ENCODE data around the gene SLC25A33. TPM values are rescaled to one million over a fixed set of nuclear protein-coding genes. Genes with fewer than 3 reads are reported as not detected.

The SLC25A33 gene
- total RNA-seq, 1 donor from 2014 or later = 6.6 TPM

DNA sequence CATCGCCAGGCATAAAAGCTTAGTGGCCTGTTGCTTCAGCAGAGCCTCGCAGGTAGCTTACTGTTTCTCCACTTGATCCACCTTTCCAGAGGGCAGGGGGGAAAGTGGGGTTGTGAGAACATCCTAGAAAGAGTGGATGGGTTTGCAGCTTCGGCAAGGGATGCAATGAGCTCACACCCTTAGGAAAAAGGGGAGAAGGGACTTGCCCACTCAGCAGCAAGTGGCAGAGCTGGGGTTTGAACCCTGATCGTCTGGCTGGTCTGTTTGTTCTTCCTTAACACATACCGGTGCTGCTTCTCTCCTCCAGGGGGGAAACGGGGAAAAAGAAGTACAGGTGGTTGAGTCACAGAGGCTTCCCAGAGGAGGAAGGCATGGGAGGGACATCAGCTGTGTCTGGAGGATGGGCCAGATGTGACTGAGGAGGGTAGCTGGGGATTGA, 50.5 kb downstream of the SLC25A33 start:
- H3K27ac Mint-ChIP-seq (ENCODE audit: unreplicated experiment) = no peak overlapping the region
- no peak for DNase-seq (ENCODE audit: low spot score)
- TF ChIP-seq, protein P1, sequence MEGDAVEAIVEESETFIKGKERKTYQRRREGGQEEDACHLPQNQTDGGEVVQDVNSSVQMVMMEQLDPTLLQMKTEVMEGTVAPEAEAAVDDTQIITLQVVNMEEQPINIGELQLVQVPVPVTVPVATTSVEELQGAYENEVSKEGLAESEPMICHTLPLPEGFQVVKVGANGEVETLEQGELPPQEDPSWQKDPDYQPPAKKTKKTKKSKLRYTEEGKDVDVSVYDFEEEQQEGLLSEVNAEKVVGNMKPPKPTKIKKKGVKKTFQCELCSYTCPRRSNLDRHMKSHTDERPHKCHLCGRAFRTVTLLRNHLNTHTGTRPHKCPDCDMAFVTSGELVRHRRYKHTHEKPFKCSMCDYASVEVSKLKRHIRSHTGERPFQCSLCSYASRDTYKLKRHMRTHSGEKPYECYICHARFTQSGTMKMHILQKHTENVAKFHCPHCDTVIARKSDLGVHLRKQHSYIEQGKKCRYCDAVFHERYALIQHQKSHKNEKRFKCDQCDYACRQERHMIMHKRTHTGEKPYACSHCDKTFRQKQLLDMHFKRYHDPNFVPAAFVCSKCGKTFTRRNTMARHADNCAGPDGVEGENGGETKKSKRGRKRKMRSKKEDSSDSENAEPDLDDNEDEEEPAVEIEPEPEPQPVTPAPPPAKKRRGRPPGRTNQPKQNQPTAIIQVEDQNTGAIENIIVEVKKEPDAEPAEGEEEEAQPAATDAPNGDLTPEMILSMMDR (IDR thresholded peaks at IDR 0.05) = no peak

DNA sequence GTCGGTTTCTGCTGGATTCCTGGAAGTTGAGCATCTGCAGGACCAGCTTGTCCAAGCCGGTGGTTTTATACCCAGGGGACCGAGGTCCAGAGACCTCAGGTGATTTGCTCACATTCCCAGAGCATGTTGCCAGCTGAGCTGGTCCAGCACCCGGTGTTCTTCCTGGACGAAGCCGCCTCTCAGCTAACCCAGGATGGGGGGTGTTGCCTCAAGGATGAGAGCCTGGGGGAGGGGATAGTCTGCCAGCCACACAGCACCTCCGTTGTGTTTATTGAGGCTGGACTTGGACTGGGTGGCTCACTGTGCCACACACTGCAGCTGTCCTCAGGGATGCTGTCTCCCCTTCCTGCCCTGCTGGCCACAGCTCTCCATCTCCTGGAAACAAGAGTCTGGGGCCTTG, 50.9 kb downstream of the SLC25A33 start:
- no peak for DNase-seq (ENCODE audit: low spot score)
- Mint-ChIP-seq H3K36me3 (ENCODE audit: low read depth) (no peaks in the 10 kb centered on the region), H3K27me3 (ENCODE audit: low read depth) (no peaks in the 10 kb centered on the region), H3K4me1 (ENCODE audit: low read depth) (peaks cover 25% of the 10 kb centered on the region), H3K4me3 (ENCODE audit: unreplicated experiment) (peak overlapping the region; percentile 71), H3K27ac (ENCODE audit: unreplicated experiment) (no peak overlapping the region), H3K9me3 (ENCODE audit: low read depth) (no peaks in the 10 kb centered on the region)
- TF ChIP-seq, protein P1 (IDR thresholded peaks at IDR 0.05) = no peak

More for the DNA sequence above, 50.5 kb downstream of the SLC25A33 start:
- no peaks in the 10 kb centered on the region for H3K9me3 Mint-ChIP-seq (ENCODE audit: low read depth)
- peak overlapping the region; percentile 71 for H3K4me3 Mint-ChIP-seq (ENCODE audit: unreplicated experiment)
- no peaks in the 10 kb centered on the region for H3K27me3 Mint-ChIP-seq (ENCODE audit: low read depth)
- no peaks in the 10 kb centered on the region for H3K36me3 Mint-ChIP-seq (ENCODE audit: low read depth)
- H3K4me1 Mint-ChIP-seq (ENCODE audit: low read depth) = peaks cover 25% of the 10 kb centered on the region

DNA sequence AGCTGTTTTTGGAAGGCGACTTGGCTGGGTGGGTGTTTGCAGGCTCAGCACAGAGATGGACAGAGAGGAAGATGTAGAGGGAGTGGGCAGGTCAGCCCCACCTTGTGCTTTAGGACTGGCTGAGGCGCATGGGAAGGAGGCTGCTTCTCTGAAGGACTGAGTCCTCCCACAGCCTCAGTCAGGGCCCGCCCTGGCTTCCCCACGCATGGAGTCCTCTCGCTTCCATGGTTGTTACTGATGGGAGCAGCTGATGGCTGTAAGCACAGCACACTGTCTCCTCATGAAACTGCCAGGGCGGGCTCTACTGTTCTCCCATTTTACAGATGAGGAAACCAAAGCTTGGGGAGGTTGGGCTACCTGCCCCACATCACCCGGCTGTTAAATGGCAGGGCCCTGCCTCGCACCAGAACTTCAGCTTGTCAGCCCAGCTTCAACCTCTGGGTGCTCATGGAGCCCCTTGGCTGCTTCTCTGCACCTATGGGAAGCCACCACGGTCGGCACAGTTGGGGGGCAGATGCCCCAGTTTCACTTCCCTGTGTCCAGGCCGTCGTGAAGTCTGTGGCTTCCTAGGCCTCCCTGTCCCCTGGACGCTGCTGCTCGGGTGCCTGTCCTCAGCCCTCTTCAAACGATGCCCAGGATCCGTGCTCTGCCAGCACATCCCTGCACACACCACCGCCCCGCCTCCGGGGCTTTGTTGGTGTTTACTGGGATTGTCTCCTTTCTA, 51.8 kb downstream of the SLC25A33 start:
- TF ChIP-seq, protein P1 (IDR thresholded peaks at IDR 0.05) = no peak
- H3K4me3 Mint-ChIP-seq (ENCODE audit: unreplicated experiment) = no peak overlapping the region
- peaks cover 25% of the 10 kb centered on the region for H3K4me1 Mint-ChIP-seq (ENCODE audit: low read depth)
- no peak for DNase-seq (ENCODE audit: low spot score)
- no peaks in the 10 kb centered on the region for H3K27me3 Mint-ChIP-seq (ENCODE audit: low read depth)
- H3K9me3 Mint-ChIP-seq (ENCODE audit: low read depth) = no peaks in the 10 kb centered on the region
- no peaks in the 10 kb centered on the region for H3K36me3 Mint-ChIP-seq (ENCODE audit: low read depth)
- H3K27ac Mint-ChIP-seq (ENCODE audit: unreplicated experiment) = no peak overlapping the region

DNA sequence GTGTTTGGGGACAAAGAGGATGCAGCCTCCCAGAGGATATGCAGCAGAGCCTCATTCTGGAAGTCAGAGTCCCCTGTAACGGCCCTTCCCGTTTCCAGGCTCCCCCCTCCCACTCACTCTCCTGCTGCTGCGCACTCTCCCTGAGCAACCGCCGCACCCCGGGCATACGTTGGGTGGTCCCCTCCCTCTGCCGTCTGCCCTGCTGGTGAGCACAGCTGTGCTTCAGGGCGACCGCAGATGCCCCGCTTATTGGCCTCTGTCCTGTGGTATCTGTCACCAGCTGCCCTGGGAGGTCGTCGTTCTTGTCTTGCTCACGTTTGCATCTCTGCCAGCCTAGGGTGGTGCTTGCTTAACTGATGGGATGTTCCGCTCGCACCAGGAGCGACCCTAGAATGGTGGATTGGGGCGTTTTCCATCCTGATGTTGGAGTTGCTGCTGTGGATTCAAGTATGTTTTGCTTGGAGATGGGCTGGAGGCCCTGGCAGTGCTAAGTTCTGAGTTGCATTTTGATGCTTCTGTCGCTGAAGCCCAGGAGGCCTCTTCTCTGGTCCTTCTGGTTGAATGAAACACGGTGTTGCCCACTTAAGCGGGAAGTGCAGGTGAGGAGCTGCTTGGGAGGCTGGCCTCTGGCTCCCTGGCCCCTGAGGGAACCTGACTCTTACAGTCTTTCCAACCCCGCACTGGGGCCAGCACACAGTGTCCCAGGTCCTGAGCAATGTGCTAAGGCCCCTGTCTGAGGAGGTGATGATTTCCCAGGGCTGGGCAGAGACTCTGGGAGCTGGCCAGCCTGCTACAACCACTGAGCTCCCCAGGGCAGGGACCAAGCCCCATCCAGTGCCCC, 52.6 kb downstream of the SLC25A33 start:
- H3K27ac Mint-ChIP-seq (ENCODE audit: unreplicated experiment) = no peak overlapping the region
- TF ChIP-seq, protein P1 (IDR thresholded peaks at IDR 0.05) = no peak
- no peak for DNase-seq (ENCODE audit: low spot score)
- H3K36me3 Mint-ChIP-seq (ENCODE audit: low read depth) = no peaks in the 10 kb centered on the region
- H3K4me3 Mint-ChIP-seq (ENCODE audit: unreplicated experiment) = no peak overlapping the region
- peaks cover 25% of the 10 kb centered on the region for H3K4me1 Mint-ChIP-seq (ENCODE audit: low read depth)
- no peaks in the 10 kb centered on the region for H3K9me3 Mint-ChIP-seq (ENCODE audit: low read depth)
- H3K27me3 Mint-ChIP-seq (ENCODE audit: low read depth) = no peaks in the 10 kb centered on the region

DNA sequence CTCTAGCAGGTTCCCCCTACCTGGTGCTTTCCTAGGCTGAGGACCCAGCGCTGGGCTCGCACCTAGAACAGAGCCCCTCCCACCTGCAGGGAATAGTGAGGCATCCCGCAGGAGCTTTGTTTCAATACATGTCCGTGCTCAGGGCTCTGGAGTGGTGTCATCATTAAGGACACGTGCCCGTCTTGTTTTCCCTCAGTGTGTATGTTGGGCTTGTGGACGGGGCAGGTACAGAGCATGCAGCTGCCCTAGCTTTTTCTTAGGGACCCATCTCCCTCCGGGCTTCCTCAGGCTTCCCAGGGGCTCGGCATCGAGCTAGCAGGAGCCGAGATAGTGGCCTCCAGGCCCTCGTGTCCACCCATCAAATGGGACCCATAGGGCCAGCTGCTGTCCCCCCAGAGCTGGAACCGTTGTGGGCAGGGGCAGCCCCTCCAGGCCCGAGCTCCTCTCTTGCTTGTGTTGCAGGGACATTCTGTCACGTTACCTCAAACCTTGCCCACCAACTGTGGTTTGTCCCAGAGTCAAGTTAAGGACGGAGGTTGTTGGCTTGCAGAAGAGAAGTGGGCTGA, 53.3 kb downstream of the SLC25A33 start:
- no peaks in the 10 kb centered on the region for H3K27me3 Mint-ChIP-seq (ENCODE audit: low read depth)
- no peaks in the 10 kb centered on the region for H3K36me3 Mint-ChIP-seq (ENCODE audit: low read depth)
- no peak overlapping the region for H3K4me3 Mint-ChIP-seq (ENCODE audit: unreplicated experiment)
- peaks cover 25% of the 10 kb centered on the region for H3K4me1 Mint-ChIP-seq (ENCODE audit: low read depth)
- H3K9me3 Mint-ChIP-seq (ENCODE audit: low read depth) = no peaks in the 10 kb centered on the region
- no peak overlapping the region for H3K27ac Mint-ChIP-seq (ENCODE audit: unreplicated experiment)
- no peak for DNase-seq (ENCODE audit: low spot score)
- TF ChIP-seq, protein P1 (IDR thresholded peaks at IDR 0.05) = no peak
